ENCODE results near the gene GTF2IRD1.

GRCh38 chr7:74599244-74599643 is 145.5 kb downstream of the GTF2IRD1 start:
- TF ChIP-seq EZH2 (IDR thresholded peaks at IDR 0.05; ENCODE audit: low read depth, unreplicated experiment), result no peak
- TF ChIP-seq CTCF (conservative IDR thresholded peaks at IDR 0.05; ENCODE audit: low read depth in 2 of 2), result no peak
- TF ChIP-seq EZH2phosphoT487 (IDR thresholded peaks at IDR 0.05; ENCODE audit: unreplicated experiment), result no peak
- TF ChIP-seq, protein P1, sequence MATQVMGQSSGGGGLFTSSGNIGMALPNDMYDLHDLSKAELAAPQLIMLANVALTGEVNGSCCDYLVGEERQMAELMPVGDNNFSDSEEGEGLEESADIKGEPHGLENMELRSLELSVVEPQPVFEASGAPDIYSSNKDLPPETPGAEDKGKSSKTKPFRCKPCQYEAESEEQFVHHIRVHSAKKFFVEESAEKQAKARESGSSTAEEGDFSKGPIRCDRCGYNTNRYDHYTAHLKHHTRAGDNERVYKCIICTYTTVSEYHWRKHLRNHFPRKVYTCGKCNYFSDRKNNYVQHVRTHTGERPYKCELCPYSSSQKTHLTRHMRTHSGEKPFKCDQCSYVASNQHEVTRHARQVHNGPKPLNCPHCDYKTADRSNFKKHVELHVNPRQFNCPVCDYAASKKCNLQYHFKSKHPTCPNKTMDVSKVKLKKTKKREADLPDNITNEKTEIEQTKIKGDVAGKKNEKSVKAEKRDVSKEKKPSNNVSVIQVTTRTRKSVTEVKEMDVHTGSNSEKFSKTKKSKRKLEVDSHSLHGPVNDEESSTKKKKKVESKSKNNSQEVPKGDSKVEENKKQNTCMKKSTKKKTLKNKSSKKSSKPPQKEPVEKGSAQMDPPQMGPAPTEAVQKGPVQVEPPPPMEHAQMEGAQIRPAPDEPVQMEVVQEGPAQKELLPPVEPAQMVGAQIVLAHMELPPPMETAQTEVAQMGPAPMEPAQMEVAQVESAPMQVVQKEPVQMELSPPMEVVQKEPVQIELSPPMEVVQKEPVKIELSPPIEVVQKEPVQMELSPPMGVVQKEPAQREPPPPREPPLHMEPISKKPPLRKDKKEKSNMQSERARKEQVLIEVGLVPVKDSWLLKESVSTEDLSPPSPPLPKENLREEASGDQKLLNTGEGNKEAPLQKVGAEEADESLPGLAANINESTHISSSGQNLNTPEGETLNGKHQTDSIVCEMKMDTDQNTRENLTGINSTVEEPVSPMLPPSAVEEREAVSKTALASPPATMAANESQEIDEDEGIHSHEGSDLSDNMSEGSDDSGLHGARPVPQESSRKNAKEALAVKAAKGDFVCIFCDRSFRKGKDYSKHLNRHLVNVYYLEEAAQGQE (IDR thresholded peaks at IDR 0.05; ENCODE audit: unreplicated experiment), result no peak
- no peak for TF ChIP-seq POLR2AphosphoS5 (IDR thresholded peaks at IDR 0.05; ENCODE audit: low read depth)
- TF ChIP-seq STAT1 (IDR thresholded peaks at IDR 0.05; ENCODE audit: unreplicated experiment), result no peak
- no peak for TF ChIP-seq ETS1 (IDR thresholded peaks at IDR 0.05)
- no peak for TF ChIP-seq CREB1 (CRISPR knock-in tag; IDR thresholded peaks at IDR 0.05; ENCODE audit: low read depth)
